Measurements from ENCODE around the gene ATF6.

GRCh38 chr1:161998811-161999210 lies 232.7 kb downstream of the ATF6 start:
- no peak for TF ChIP-seq BHLHE40 (IDR thresholded peaks at IDR 0.05; ENCODE audit: low read depth, low read length)
- no peak for TF ChIP-seq SMC3 (IDR thresholded peaks at IDR 0.05; ENCODE audit: low read depth, low read length)
- no peak for TF ChIP-seq CTCF (conservative IDR thresholded peaks at IDR 0.05; ENCODE audit: low read depth, low read length)
- TF ChIP-seq POLR2A (IDR thresholded peaks at IDR 0.05; ENCODE audit: low read depth, low read length) = no peak
- TF ChIP-seq RAD21 (IDR thresholded peaks at IDR 0.05; ENCODE audit: low read length) = no peak
